ENCODE results near the gene SYNDIG1.
A peak's percentile ranks its signal among the peaks of the same experiment; 100 is the strongest.
"Not testable (repeated sequence)": the region's sequence is repeated elsewhere in the genome, so short reads cannot be mapped to it uniquely, and the experiment has no call there.

Gene SYNDIG1

DNA sequence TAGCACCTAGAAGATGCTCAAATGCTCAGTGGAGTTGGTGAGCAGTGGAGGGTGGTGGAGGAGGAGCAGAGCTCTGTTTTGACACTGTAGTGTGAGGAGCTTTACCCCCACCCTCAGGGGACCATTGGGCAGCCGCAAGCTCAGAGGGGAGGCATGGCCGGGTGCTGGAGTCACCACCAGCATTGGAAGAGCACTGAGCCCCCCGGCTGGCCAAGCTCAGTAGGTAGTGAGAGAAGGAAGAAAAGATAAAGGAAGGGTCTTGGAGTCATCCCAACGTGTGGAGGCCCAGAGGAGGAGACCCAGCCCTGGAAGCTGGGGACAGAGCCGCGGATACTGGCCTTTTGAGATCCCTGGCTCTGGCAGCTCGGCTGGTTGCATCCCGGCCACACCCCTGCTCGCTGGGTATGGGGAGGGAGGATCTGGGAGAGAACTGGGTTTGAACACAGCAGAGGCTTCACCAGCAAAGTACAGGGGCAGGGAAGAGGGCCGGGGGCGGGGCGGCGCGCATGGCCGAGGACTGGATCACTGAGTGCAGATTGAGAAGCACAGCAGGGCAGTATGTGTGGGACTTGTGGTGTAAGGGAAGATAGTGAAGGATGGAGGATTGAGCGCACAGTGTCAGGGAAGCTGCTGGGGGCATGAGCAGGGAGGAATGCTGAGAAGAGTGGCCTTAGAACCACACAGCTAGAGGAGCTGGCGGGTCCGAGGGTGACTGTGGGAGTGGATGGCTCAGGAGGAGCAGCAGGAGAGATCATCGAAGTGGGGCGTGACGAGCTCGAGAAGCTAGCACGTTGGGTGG lies 24.4 kb downstream of the SYNDIG1 start:
- DNase-seq, result no peak

DNA sequence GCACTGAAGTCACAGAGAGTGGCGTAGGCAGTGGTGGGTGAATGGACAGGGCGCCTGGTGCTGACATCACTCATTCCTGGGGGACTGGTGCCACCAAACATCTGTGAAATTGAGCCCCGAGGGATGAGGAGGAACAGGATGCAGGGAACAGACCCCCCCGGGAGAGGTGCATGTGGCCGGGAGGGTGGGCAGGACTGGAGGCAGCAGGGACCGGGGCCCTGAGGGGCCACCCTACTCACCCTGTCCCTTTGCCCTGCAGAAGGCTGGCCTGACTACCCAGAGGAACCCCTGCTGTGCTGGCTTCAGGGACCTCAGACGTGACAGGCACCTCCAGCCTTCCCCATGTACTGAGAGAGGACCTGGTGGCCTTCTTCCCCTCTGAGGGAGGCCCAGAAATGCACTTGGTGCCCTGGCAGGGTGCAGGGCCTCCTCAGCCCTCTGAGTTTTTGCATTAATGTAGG lies 25.1 kb downstream of the SYNDIG1 start:
- DNase-seq, result no peak

DNA sequence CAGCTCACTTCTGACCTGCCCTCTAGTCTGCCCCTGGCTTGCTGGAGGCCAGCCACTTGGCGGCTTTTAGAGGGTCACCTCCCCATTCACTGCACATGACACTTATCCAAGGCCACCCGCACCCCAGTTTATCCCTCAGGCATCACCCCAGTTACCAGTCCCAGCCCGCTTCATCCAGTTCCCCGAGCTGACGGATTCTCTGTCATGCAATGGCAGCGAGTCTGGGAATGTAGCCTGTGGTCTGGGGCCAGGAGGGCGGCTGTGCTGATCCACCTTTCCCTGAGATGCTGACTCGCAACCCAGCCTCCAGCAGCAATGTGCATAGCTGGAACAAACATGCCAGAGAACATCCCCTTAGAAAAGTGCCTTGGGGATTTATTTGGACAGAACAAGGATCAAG lies 25.8 kb downstream of the SYNDIG1 start:
- no peak for DNase-seq

DNA sequence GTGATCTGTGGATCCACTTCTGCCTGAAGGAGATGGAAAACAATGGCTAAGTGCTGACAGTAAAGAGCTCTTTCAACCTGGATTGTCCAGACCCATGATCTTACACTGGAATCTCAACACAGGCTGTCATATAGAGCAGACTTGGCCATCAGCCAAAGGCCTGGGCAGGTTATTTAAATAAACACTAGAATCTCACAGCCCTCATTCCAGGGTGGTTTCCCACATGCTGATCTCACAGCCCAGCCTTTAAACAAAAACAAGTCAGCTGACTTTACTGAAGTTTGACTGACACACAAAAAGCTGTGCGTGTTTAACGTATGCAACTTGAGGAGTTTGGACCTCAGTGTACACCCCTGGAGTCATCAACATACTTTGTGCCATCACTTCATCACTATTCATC lies 28.4 kb downstream of the SYNDIG1 start:
- DNase-seq, result peak; percentile 31

DNA sequence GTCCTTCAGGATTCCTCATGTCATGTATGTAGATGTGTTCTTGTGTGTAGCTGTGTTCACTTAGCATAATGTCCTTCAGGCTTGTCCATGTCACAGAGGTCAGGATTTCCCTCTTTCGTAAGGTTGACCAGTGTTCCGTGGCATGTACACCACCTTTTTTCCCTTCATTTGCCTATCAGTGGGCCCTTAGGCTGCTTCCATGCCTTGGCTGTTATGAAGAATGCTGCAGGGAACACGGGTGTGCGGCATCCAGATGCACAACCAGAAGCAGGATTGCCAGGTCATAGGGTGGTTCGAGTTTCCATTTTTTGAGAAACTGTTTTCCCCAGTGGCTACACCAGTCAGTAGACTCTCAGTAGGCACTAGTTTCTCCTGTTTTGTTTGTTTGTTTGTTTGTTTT lies 29.2 kb downstream of the SYNDIG1 start:
- DNase-seq, result no peak

DNA sequence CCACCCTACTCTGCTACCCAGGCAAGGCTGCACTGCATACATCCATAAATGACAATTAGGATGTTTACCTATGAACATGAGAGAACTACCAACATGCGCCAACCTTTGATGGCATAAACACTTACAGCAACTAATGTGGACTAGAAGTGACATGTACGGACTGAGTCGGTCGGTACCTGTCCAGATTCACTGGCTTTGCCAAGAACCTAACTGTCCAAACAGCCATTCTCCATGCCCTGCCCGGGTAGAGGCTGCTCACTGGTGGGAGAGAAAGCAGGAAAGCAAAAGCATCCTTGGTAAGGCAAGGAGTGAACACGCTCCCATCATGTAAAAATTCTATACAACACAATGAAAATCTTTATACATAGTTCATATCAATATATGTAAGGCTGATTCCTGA lies 30.0 kb downstream of the SYNDIG1 start:
- DNase-seq, result no peak

DNA sequence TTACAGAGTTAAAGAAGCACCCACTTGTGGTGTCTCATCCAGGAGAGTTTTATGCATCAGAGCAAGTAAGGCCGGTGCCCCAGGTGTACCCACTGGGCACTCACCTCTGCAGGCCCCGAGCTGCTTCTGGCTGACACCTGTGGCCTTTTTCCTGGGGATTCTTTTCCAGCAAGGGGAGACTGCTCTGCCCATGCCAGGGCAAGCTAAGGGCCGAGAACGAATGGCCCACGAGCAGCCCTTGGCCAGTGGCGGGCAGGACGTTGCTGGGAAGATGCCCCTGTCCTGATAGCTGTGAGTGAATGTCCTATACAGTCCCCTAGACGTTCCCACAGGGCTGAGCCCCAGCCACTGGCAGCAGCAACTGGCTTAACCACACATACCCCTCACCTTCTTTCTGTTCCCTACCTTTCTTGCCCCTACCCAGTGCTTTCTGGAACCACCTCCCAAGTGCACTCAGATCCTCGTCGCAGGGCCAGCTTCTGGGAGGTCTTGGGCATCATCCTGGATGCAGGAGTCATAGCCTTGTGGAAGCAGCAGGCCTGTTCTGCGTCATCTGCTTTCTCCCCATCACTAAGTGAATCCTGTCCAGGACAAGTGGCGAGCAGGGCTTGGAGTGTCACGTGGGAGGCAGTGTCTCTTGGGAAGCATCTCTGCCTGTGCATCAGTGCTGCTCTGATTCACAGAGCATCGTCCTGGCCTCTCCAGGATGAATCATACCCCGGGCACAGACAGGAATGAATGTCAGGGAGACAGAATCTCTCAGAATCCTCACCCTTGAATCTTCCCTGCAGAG lies 32.5 kb downstream of the SYNDIG1 start:
- no peak for DNase-seq

DNA sequence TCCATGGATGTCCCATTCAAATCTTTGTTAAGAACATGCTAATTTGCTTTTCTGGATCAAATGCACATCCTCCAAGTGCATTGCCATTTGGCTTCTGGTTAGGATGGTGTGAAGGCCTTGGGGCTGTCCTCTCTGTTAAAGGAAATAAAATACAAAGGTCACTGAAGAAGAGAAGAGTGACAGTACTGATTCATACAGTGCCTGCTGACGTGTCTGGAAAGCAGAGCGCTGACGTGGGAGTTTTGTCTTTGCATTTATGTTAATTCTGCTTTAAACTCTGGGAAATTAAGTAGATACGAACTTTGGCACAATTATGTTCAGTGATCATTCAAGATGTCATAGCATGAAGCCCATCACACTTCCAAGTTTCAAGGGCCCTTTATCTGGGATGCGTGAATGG lies 33.2 kb downstream of the SYNDIG1 start:
- no peak for DNase-seq

DNA sequence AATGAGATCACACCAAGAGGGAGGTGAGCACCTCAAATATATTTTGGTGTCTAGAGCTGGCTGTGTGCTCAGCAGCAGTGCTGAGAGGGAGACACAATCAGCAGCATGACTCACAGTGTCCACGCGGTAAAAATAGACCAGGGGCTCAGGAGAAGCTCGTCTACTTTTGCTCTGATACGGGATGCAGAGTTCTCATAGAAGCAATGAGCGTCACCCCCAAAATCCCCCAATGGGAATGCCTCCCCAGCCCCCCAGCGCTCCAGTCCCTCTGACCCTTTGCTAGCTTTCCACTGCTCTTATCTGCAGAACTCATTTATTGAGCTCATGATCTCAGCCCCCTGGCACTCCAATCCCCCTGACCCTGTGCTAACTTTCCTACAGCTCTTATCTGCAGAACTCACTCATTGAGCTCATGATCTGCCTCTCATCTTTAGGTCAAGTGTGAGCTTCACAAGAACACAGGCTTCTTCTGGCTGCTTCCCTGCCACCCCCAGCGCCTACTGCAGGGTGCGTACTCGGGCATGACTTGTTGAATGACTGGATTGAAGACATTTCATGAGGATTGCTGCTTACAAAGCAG lies 34.0 kb downstream of the SYNDIG1 start:
- DNase-seq, result no peak

DNA sequence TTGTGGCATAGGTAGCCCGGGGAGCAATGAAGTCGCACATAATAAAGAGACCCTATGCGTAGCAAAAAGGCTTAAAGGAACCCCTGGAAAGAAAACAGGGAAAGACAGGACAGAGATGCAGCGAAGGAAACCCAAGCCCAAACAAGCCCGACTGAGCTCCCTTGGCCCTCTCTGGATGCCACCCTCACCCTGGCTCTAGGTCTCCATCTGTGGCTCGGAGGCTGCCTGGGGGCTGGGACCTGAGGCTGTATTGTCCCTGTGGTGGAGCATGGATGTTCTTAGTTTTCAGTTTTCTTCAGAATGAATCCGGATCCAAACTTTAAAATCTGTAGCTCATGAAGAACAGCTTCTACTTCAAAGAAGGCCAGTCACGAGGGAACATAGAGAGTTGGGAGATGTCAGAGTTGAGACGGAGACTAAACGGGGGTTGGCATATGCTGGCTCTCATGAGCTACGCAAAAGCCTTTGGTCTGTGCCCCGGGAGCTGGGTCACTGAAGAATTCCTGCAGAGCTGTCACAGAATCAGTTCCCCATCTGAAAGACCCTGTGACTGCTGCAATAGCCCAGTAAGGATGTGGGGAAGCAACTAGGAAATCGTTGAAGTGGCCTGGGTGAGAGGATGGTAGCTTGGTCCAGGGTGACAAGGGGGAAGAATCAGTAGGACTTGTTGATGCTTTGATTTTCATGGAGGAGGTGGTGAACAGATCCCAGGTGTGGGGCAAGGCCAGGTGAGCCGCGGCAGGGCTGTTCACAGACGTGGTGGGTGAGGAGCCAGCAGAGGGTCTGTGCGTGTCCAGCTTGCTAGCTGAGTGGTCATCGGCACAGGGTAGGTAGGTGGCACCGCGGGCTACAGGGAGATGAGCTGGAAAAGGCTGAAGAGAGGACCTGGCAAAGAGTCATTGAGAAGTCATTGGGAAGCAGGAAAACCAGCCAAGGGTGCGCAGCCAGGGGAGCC lies 35.2 kb downstream of the SYNDIG1 start:
- DNase-seq, result no peak

DNA sequence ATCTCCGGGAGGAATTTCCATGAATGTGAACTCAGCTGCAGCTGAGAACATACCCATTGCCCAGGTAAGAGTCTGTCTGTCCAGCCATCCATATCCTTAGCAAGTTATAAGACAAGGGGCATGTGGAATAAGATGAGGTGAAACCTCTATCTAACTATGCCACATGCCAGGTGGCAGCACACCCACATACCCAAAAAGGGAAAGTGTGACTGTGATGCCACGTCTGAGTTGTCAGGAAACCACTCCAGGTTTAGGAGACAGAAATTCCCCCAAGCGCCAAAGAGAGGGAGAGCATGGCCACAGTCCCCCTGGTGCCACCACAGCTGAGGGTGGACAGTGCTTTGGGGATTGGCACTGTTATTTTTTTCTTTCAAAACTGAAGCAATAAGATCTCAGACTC lies 36.7 kb downstream of the SYNDIG1 start:
- no peak for DNase-seq

DNA sequence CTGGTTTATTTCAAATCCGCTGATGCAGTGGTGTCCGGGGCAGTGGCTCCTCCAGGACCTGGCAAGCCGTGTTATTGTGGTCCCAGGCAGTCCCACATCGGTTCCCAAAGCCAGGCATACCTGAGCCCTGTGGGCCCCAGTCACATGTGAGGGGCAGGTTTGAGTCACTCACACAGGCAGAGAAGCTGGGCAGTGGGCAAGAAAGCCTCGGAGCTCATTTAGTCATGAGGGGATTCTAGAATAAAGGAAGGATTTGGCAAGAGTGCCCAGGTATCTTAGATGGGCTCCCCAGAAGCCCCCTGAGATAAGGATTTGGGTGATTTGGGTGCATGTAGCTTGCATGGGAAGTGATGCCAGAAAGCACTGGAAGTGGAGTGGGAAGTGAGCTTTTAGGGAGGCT lies 37.3 kb downstream of the SYNDIG1 start:
- DNase-seq, result no peak

DNA sequence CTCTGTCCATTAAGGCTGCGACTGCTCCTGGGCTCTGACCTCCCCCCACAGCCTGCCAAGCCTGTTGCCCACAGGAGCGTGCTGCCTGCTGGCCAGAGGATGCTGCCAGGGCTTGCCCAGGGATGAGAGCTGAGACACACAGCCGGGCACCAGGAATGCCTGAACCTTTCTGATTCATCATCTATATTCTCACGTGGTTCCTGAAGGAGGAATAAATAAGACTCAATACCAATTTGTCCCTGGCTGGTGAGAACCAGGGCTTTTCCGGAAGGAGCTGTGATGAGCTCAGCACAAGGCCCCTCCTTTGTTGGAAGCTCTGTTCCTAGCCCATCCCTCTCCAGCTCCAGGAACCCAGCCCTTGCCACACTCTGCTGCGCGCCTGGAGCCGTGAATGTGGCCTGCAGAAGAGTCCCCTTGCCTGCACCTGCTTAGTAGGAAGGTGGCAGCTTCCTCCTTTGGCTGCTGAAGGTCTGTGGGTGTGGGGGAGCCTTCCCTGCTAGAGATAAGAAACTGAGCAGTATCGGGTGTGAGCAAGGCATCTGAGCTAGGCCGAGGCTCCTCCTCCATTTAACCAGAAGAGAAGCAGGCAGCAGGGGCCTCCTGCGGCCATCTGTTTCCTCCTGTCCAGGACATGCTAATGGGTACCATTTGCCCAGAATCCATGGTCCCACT lies 37.9 kb downstream of the SYNDIG1 start:
- no peak for DNase-seq

DNA sequence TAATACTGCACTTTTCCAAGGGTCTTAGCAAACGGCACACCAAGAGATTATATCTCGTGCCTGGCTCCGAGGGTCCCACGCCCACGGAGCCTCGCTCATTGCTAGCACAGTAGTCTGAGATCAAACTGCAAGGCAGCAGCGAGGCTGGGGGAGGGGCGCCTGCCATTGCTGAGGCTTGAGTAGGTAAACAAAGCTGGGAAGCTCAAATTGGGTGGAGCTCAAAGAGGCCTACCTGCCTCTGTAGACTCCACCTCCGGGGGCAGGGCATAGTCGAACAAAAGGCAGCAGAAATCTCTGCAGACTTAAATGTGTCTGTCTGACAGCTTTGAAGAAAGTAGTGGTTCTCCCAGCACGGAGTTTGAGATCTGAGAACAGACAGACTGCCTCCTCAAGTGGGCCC lies 43.0 kb downstream of the SYNDIG1 start:
- not testable (repeated sequence) for DNase-seq

DNA sequence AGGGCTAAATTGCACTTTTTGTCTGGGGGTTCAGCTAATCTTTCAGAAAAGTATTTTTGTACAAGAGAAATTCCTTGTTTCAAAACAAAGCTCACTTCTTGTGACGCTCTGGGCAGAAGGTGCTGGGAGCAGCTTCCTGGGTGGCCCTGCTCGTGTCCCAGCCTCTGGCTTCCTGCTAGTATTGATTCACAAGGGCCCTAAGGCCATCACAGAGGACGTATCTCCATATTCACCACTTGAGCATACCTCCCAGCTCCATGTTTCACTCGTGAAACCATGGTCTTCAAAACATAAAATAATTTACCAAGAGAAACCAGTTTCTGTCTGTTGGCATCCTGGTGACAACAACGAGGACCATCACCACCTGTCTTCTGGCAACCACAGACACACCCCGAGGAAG lies 49.1 kb downstream of the SYNDIG1 start:
- DNase-seq, result no peak

DNA sequence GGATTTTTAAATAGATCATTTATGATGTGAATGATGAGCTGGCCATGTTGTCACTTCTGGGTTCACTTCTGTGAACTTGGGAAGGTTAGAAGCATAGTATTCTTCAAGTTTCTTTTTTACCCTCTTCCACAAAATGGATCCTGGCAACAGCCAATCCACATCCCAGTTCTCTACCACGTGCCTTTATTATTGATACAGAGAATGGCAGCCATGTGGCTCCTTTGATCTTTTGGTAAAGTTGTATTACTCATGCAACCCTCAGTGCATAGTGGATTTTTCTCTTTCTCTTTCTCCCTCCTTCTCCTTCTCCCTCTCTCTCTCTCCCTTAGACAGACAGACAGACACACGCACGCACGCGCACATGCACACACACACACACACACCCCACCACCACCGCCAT lies 50.0 kb downstream of the SYNDIG1 start:
- DNase-seq, result no peak

DNA sequence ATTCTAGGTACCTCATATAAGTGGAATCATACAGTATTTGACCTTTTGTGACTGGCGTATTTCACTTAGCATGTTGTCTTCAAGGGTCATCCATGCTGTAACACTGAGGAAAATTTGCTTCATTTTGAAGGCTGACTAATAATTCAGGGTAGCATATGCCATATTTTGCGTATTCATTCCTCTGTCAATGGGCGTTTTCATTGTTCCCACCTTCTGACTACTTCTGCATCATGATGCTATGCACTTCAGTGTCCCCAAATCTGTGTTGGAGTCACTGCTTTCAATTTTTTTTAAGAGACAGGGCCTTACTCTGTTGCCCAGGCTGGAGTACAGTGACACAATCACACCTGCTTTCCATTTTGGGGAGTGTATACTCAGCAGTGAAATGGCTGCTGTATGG lies 51.6 kb downstream of the SYNDIG1 start:
- DNase-seq, result no peak

DNA sequence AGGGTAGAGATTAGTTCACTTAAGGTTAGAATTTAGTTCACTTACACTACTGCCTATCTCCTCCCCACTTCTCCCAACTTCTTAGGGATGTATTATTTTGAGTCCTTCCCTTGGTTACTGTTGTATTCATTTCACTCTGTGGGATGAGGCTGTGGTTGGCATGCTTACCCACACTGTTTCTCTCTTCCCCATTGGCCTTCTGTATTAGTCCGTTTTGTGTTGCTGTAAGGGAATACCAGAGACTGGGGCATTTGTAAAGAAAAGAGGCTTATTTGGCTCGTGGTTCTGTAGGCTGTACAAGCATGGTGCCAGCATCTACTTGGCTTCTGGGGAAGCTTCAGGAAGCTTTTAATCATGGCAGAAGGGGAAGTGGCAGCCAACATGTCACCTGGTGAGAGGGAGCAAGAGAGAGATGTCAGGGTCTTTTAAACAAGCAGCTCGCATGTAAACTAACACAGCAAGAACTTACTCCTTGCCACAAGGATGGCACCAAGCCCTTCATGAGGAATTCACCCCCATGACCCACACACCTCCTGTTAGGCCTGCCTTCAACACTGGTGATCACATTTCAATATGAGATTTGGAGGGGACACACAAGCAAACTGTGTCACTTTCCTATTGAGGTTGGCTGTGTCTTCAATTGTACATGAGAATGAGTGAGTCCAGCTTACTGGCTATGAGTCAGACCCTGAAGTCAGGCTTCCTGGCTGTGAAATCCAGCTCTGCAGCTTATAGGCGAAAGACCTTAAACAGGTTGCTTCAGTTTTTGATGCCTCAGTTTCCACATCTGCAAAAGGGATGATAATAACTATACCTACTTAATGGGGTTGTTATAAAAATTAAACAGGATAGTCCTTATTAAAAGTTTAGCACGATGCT lies 53.3 kb downstream of the SYNDIG1 start:
- DNase-seq, result no peak

DNA sequence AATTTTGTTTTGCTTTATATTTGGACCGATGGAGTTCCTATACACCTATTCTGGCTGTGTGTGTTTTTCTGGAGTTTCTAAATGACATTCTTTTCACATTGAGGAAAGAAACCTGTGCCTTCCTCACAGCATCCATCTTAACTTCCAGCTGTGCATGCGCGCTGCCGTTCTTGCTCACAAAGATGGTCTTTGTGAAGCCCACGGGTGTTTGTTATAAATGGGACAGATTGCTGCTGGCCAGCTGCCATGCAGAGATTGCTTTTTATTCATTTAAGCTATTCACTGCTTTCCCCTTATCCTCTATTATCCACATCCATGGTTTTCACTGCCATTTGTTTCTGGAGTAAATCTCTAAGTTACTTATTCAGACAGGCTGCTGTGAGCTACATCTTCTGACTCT lies 54.2 kb downstream of the SYNDIG1 start:
- no peak for DNase-seq

DNA sequence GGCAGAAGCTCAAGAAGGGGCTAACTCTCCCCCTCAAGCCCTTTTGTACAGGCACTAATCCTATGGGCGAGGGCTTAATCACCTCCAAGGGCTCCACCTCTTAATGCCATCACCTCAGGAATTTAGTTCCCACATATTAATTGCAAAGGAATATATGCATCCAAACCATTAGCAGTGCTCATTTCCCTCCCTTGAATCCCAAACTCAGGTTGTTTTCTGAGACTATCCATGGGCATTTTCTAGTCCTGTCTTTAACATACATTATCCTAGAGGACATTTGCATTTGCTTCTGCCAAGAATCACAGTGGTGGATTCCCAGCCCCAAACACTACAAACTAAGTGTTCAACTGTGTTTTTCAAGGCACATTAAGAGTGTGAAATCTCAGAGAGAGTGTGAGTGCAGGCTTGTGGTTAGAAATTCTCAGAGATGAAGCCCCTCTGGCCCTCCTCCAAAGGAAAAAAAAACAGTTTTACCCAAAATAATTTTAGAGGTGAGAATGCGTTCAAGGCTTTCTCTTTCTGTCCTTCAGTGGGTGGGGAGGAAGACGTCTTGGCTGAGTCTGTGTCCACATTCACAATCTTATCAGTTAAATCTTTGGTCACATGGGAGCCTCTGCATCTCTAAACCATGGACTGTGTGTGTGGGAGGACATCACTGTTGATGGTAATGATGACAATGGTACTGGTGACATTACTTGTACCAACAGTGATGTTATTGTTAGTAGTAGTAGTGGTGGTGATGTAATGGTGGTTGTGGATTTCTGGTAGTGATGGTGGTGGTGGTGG lies 59.3 kb downstream of the SYNDIG1 start:
- no peak for DNase-seq
